ENCODE measurements around the gene RAB21. TPM values are rescaled to one million over a fixed set of nuclear protein-coding genes. Genes with fewer than 3 reads are reported as not detected.

RAB21 gene
- total and polyA plus RNA-seq, 4 donors, result 5.5 to 15.0 (median 10.0) TPM

DNA sequence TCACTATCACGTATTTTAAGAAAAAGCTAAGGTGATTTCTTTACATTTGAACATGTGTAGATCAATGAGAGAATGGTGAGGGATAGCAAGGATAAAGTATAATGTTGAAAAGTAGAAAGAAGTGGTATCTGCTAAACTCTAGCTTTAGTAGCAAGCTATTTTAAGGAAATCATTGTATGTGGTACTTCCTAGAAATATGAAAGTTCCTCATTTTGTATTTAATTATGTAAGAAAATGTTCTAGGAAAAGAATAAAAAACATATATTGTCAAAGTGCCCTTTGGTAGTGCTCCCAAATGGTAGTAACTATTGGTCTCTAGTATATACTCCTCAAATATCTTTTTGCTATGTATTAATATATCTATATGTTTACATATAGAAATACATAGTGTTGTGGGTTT lies 35.7 kb downstream of the RAB21 start (continued):
- TF ChIP-seq, protein P1, sequence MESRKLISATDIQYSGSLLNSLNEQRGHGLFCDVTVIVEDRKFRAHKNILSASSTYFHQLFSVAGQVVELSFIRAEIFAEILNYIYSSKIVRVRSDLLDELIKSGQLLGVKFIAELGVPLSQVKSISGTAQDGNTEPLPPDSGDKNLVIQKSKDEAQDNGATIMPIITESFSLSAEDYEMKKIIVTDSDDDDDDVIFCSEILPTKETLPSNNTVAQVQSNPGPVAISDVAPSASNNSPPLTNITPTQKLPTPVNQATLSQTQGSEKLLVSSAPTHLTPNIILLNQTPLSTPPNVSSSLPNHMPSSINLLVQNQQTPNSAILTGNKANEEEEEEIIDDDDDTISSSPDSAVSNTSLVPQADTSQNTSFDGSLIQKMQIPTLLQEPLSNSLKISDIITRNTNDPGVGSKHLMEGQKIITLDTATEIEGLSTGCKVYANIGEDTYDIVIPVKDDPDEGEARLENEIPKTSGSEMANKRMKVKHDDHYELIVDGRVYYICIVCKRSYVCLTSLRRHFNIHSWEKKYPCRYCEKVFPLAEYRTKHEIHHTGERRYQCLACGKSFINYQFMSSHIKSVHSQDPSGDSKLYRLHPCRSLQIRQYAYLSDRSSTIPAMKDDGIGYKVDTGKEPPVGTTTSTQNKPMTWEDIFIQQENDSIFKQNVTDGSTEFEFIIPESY (IDR thresholded peaks at IDR 0.05), result no peak
- TF ChIP-seq SP1 (IDR thresholded peaks at IDR 0.05), result no peak
- no peak for TF ChIP-seq HNF4A (conservative IDR thresholded peaks at IDR 0.05)
- no peak for TF ChIP-seq GABPA (IDR thresholded peaks at IDR 0.05 in 1 of 2, conservative IDR thresholded peaks at IDR 0.05 in 1 of 2)
- TF ChIP-seq TAF1 (conservative IDR thresholded peaks at IDR 0.05), result no peak

DNA sequence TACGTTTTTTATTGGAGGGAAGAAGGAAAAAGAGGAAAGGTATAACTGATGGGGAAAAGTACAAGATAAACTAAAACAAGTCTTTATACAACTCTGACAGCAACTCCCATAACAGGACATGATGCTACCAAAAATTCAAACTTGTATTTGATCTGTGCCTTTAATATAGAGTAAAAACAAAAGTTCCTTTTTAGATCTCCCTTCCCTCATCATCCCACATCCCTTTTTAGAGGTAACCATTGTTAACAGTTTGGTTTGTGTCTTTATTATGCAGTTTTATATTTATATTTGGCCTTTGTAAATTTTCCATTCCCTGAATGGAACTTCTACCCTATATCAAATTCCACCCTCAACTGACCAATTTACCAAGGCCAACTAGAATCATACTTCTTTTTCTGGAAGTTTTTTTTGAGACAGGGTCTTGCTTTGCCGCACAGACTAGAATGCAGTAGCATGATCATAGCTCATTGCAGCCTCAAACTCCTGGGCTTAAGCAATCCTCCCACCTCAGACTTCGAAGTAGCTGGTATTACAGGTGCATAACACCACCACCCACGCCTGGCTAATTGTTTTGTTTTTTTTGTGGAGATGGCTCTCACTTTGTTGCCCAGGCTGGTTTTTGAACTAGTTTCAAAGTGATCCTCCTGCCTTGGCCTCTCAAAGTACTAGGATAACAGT lies 36.9 kb downstream of the RAB21 start:
- TF ChIP-seq, protein P2, sequence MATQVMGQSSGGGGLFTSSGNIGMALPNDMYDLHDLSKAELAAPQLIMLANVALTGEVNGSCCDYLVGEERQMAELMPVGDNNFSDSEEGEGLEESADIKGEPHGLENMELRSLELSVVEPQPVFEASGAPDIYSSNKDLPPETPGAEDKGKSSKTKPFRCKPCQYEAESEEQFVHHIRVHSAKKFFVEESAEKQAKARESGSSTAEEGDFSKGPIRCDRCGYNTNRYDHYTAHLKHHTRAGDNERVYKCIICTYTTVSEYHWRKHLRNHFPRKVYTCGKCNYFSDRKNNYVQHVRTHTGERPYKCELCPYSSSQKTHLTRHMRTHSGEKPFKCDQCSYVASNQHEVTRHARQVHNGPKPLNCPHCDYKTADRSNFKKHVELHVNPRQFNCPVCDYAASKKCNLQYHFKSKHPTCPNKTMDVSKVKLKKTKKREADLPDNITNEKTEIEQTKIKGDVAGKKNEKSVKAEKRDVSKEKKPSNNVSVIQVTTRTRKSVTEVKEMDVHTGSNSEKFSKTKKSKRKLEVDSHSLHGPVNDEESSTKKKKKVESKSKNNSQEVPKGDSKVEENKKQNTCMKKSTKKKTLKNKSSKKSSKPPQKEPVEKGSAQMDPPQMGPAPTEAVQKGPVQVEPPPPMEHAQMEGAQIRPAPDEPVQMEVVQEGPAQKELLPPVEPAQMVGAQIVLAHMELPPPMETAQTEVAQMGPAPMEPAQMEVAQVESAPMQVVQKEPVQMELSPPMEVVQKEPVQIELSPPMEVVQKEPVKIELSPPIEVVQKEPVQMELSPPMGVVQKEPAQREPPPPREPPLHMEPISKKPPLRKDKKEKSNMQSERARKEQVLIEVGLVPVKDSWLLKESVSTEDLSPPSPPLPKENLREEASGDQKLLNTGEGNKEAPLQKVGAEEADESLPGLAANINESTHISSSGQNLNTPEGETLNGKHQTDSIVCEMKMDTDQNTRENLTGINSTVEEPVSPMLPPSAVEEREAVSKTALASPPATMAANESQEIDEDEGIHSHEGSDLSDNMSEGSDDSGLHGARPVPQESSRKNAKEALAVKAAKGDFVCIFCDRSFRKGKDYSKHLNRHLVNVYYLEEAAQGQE (IDR thresholded peaks at IDR 0.05), result no peak
- no peak for TF ChIP-seq RAD21 (IDR thresholded peaks at IDR 0.05)
- no peak for TF ChIP-seq JUND (IDR thresholded peaks at IDR 0.05)
- TF ChIP-seq, protein P3, sequence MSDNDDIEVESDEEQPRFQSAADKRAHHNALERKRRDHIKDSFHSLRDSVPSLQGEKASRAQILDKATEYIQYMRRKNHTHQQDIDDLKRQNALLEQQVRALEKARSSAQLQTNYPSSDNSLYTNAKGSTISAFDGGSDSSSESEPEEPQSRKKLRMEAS (IDR thresholded peaks at IDR 0.05), result no peak
- no peak for TF ChIP-seq RXRA (IDR thresholded peaks at IDR 0.05)
- TF ChIP-seq YY1 (IDR thresholded peaks at IDR 0.05), result no peak
- no peak overlapping the region for H3K9ac ChIP-seq (ENCODE audit: low read depth in 1 of 2, low read length in 2 of 2)
- peaks cover 0 to 2% (median 0%) of the 10 kb centered on the region in 4 donors for H3K4me1 ChIP-seq (ENCODE audit: control insufficient read depth in 4 of 4, insufficient read depth in 4 of 4, low read length in 3 of 4)
- peaks cover 0 to 4% (median 3%) of the 10 kb centered on the region in 4 donors for H3K36me3 ChIP-seq (ENCODE audit: control insufficient read depth in 4 of 4, insufficient read depth in 3 of 4, low read depth in 1 of 4, low read length in 3 of 4)
- H3K27ac ChIP-seq (ENCODE audit: low read depth in 1 of 2, low read length in 2 of 2), result no peak overlapping the region
- no peak overlapping the region for H3K4me3 ChIP-seq (ENCODE audit: low read depth in 1 of 3, low read length in 3 of 3)
- DNase-seq (ENCODE audit: low spot score), result no peak
- 87% methylated on average over 4 of the region's 4 CpGs for WGBS
- H3K27me3 ChIP-seq (ENCODE audit: control insufficient read depth in 4 of 4, insufficient read depth in 4 of 4, low read length in 3 of 4), result no peaks in the 10 kb centered on the region
- H3K9me3 ChIP-seq (ENCODE audit: control insufficient read depth in 4 of 4, low read length in 3 of 4), result no peaks in the 10 kb centered on the region

DNA sequence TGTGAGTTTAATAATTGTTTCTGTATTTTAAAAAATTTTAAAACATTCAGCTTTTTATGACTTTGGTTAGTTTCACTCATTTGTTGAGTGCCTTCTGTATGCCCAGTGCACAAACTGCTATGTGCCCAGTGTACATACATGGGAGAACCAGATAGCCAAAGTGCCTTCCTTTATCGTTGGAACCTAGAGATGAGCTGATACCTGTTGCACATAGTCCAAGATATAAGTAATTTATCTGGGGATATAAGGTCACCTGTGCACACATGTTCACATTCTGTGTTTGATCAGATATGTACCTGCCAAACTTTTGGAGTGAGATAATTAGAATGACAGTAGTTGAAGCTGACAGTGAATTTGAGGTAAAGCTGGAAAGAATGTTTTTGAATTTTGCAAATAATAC lies 37.9 kb downstream of the RAB21 start:
- DNase-seq (ENCODE audit: low spot score), result no peak
- H3K9ac ChIP-seq (ENCODE audit: low read depth in 1 of 2, low read length in 2 of 2), result no peak overlapping the region
- no peak overlapping the region for H3K4me3 ChIP-seq (ENCODE audit: low read depth in 1 of 3, low read length in 3 of 3)
- 91% methylated on average over 1 of the region's 1 CpG for WGBS
- peaks cover 0 to 2% (median 0%) of the 10 kb centered on the region in 4 donors for H3K4me1 ChIP-seq (ENCODE audit: control insufficient read depth in 4 of 4, insufficient read depth in 4 of 4, low read length in 3 of 4)
- no peak for TF ChIP-seq TAF1 (conservative IDR thresholded peaks at IDR 0.05)
- TF ChIP-seq, protein P3 (IDR thresholded peaks at IDR 0.05), result no peak
- TF ChIP-seq, protein P1 (IDR thresholded peaks at IDR 0.05), result no peak
- no peak for TF ChIP-seq RAD21 (IDR thresholded peaks at IDR 0.05)
- TF ChIP-seq GABPA (IDR thresholded peaks at IDR 0.05 in 1 of 2, conservative IDR thresholded peaks at IDR 0.05 in 1 of 2), result no peak
- no peaks in the 10 kb centered on the region for H3K36me3 ChIP-seq (ENCODE audit: control insufficient read depth in 4 of 4, insufficient read depth in 3 of 4, low read depth in 1 of 4, low read length in 3 of 4)
- H3K27ac ChIP-seq (ENCODE audit: low read depth in 1 of 2, low read length in 2 of 2), result no peak overlapping the region
- H3K9me3 ChIP-seq (ENCODE audit: control insufficient read depth in 4 of 4, low read length in 3 of 4), result no peaks in the 10 kb centered on the region
- H3K27me3 ChIP-seq (ENCODE audit: control insufficient read depth in 4 of 4, insufficient read depth in 4 of 4, low read length in 3 of 4), result no peaks in the 10 kb centered on the region
